Measurements from ENCODE around the gene CBLL2. TPM values are rescaled to one million over a fixed set of nuclear protein-coding genes. Genes with fewer than 3 reads are reported as not detected.
"Not testable (repeated sequence)": the region's sequence is repeated elsewhere in the genome, so short reads cannot be mapped to it uniquely, and the experiment has no call there.

CBLL2 gene, protein sequence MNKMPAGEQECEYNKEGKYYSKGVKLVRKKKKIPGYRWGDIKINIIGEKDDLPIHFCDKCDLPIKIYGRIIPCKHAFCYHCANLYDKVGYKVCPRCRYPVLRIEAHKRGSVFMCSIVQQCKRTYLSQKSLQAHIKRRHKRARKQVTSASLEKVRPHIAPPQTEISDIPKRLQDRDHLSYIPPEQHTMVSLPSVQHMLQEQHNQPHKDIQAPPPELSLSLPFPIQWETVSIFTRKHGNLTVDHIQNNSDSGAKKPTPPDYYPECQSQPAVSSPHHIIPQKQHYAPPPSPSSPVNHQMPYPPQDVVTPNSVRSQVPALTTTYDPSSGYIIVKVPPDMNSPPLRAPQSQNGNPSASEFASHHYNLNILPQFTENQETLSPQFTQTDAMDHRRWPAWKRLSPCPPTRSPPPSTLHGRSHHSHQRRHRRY
- not detected for total RNA-seq

DNA sequence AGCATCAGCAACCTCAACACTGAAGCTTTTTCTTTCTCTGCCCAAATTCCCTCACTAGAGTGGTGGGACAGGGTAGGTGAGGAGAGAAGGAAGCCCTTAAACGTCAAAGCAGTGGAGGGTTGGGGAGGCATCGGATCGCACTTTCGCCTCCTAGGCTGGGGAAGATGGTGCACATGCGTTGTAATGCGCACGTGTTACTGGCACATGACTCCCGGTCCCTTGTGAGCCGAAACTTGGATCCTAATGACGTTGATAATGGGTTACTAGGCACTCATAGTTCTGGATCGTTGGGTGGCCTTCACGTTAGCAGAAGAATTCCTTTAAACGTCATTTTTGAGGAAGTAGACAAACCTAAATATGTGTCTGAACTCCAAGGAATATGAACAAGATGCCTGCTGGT, at the start of gene CBLL2:
CBLL2 (plus strand) TSS at position 301 of the 400 bp plus-strand sequence; CDS start at position 380, 79 bp downstream.
- H3K9me3 Mint-ChIP-seq = no peaks in the 10 kb centered on the region
- no peaks in the 10 kb centered on the region for H3K27me3 Mint-ChIP-seq
- no peak for ATAC-seq (replicated peaks)
- no peaks in the 10 kb centered on the region for H3K36me3 Mint-ChIP-seq (ENCODE audit: low read depth)
- H3K27ac Mint-ChIP-seq = no peak within 1 kb of the TSS
- H3K4me3 Mint-ChIP-seq = no peak within 1 kb of the TSS
- H3K4me1 Mint-ChIP-seq = no peaks in the 10 kb centered on the region

DNA sequence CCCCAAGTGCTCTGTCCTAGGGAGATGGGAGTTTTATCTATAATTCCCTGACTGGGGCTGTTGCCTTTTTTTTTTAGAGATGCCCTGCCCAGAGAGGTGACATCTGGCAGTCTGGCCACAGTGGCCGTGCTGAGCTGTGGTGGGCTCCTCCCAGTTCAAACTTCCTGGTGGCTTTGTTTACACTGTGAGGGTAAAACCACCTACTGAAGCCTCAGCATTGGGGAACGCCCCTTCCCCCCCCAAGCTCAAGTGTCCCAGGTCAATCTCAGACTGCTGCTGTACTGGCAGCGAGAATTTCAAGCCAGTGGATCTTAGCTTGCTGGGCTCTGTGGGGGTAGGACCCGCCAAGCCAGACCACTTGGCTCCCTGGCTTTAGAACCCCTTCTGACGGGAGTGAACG, 38.3 kb upstream of the CBLL2 start:
- no peaks in the 10 kb centered on the region for H3K4me1 Mint-ChIP-seq
- no peak for ATAC-seq (replicated peaks)
- H3K36me3 Mint-ChIP-seq (ENCODE audit: low read depth) = no peaks in the 10 kb centered on the region
- H3K4me3 Mint-ChIP-seq = no peak overlapping the region
- no peak overlapping the region for H3K27ac Mint-ChIP-seq
- no peaks in the 10 kb centered on the region for H3K27me3 Mint-ChIP-seq
- H3K9me3 Mint-ChIP-seq = no peaks in the 10 kb centered on the region

DNA sequence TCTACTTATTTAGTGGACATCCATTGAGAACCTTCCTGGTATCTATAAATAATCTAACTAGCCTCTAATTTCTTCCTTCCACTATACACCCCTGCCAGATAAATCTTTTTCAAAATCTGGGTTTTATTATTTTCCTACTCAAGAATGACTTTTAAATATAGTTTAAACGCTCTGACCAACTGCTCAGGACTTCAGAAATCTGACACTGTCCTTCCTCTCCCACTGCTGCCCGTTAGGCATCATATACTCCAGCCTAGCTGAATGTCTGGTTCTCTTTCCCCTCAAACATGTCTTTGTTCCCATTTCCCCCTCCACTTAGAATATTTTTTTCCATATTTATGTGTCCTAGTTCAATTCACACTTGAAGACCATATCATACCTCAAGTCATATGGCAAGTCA, 35.2 kb upstream of the CBLL2 start:
- Mint-ChIP-seq H3K4me3 (no peak overlapping the region), H3K4me1 (no peaks in the 10 kb centered on the region), H3K9me3 (no peaks in the 10 kb centered on the region), H3K27ac (no peak overlapping the region), H3K27me3 (no peaks in the 10 kb centered on the region), H3K36me3 (ENCODE audit: low read depth) (no peaks in the 10 kb centered on the region)
- ATAC-seq (replicated peaks) = no peak

DNA sequence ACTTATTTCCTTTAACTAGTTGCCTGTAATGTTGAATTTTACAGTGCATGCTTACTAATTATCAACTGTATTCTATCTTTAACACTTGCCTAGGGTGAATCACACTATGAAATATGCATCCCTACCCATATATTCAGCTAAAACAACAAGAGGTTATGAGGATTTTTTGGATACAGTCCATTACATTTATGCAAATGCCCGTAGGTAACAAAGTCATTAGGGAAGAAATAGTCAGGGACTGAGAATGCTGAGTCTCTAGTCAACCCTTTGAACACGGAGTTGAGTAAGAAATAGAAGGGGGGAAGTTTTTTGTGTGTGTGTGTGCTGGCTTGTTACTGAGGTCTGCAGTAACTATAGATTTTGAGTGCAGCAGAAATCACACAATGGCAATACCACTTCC, 26.1 kb upstream of the CBLL2 start:
- no peaks in the 10 kb centered on the region for H3K27me3 Mint-ChIP-seq
- H3K36me3 Mint-ChIP-seq (ENCODE audit: low read depth) = no peaks in the 10 kb centered on the region
- H3K4me3 Mint-ChIP-seq = no peak overlapping the region
- H3K4me1 Mint-ChIP-seq = no peaks in the 10 kb centered on the region
- no peaks in the 10 kb centered on the region for H3K9me3 Mint-ChIP-seq
- H3K27ac Mint-ChIP-seq = no peak overlapping the region
- ATAC-seq (replicated peaks) = no peak

DNA sequence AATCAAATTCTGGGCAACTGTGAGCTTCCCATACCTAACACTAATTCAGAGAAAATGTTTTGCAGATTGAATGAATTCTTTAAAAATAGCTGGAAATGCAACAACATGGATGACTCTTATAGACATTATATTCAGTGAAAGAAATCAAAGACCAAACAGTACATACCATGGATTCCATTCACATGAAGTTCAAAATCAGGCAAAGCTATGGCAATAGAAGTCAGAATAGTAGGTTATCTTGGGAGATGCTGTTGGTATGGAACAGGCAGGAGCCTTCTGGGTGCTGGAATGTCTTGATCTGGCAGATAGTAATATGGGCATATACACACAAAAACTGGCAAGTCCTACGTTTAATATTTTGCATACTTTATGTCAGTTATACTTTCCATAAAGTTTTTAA, 25.5 kb upstream of the CBLL2 start:
- no peak overlapping the region for H3K4me3 Mint-ChIP-seq
- no peaks in the 10 kb centered on the region for H3K36me3 Mint-ChIP-seq (ENCODE audit: low read depth)

DNA sequence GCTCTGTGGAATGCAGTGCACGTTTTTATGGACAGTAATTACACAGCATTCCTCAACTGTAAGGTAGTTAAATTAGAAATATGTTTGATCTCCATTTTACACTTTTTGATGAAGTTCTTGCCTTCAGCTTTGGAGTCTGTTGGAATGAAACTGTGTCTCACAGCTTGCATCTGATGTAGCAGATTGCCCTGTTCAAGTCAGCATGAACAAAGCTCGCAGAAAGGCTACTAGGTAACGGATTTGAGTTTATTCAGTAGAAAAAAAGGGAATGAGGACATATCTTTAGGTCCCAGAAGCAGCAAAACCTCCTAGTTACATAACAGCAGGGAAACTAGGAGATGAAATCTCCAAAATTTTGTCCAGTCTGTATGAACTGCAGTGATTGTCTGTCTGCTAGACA, 24.3 kb upstream of the CBLL2 start:
- no peak overlapping the region for H3K27ac Mint-ChIP-seq
- no peak overlapping the region for H3K4me3 Mint-ChIP-seq
- no peaks in the 10 kb centered on the region for H3K4me1 Mint-ChIP-seq
- H3K36me3 Mint-ChIP-seq (ENCODE audit: low read depth) = no peaks in the 10 kb centered on the region
- no peaks in the 10 kb centered on the region for H3K9me3 Mint-ChIP-seq
- H3K27me3 Mint-ChIP-seq = no peaks in the 10 kb centered on the region
- no peak for ATAC-seq (replicated peaks)

More for the DNA sequence above, 25.5 kb upstream of the CBLL2 start:
- H3K9me3 Mint-ChIP-seq = no peaks in the 10 kb centered on the region
- ATAC-seq (replicated peaks) = no peak
- H3K27me3 Mint-ChIP-seq = no peaks in the 10 kb centered on the region
- H3K27ac Mint-ChIP-seq = no peak overlapping the region
- no peaks in the 10 kb centered on the region for H3K4me1 Mint-ChIP-seq

DNA sequence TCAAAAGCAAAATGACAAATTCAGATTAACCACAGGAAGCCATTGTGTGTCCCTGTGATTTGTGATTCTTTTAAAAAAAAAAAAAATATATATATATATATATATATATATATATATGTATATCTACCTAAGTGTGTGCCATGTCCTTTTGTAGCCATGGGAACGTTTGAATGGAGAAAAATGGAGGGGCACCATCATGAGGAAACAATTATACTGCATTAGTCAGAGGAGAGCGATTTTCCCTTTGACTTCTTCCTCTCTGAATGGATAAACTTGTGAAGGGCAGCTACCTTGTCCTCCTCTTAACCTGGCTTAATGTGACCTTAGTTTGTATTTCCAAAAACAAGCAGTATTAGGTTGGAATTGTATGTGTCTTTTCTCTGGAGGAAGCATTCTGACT, 23.3 kb upstream of the CBLL2 start:
- H3K9me3 Mint-ChIP-seq = no peaks in the 10 kb centered on the region
- ATAC-seq (replicated peaks) = no peak
- H3K4me1 Mint-ChIP-seq = no peaks in the 10 kb centered on the region
- no peak overlapping the region for H3K27ac Mint-ChIP-seq
- no peak overlapping the region for H3K4me3 Mint-ChIP-seq
- H3K36me3 Mint-ChIP-seq (ENCODE audit: low read depth) = no peaks in the 10 kb centered on the region
- no peaks in the 10 kb centered on the region for H3K27me3 Mint-ChIP-seq

DNA sequence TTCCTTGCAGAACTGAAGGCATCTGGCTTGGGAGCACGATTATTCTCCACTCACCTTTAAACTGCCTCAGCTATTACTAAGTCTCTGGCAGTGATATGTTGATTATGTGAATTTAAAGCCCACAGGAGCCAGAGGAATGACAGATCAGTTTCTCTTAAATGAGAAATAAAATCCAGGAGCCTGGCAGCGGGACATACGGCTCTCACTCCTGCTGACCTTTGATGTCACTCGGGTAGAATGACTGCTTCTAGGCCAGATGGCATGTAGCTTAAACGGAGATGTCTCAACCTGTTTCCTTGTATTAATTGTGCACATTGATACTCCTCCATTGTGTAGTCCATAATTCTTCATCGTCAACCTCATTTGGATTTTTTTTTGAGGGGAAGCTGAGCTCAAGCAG, 4.0 kb upstream of the CBLL2 start:
- no peaks in the 10 kb centered on the region for H3K36me3 Mint-ChIP-seq (ENCODE audit: low read depth)
- H3K9me3 Mint-ChIP-seq = no peaks in the 10 kb centered on the region
- ATAC-seq (replicated peaks) = no peak
- H3K27ac Mint-ChIP-seq = no peak overlapping the region
- no peaks in the 10 kb centered on the region for H3K27me3 Mint-ChIP-seq
- H3K4me1 Mint-ChIP-seq = no peaks in the 10 kb centered on the region
- no peak overlapping the region for H3K4me3 Mint-ChIP-seq

DNA sequence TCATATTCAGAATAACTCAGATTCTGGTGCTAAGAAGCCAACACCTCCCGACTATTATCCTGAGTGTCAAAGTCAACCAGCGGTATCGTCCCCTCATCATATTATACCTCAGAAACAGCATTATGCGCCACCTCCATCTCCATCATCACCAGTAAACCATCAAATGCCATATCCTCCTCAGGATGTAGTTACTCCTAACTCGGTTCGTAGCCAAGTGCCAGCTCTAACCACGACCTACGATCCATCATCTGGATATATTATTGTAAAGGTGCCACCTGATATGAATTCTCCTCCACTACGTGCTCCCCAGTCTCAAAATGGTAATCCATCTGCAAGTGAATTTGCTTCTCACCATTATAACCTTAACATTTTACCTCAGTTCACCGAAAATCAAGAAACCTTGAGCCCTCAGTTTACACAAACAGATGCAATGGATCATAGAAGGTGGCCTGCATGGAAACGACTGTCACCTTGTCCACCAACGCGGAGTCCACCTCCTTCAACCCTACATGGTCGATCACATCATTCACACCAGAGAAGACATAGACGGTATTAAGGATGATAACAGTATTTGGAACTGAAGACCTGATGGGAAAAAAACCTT, 1.1 kb downstream of the CBLL2 start:
- H3K9me3 Mint-ChIP-seq = no peaks in the 10 kb centered on the region
- no peaks in the 10 kb centered on the region for H3K4me1 Mint-ChIP-seq
- no peaks in the 10 kb centered on the region for H3K36me3 Mint-ChIP-seq (ENCODE audit: low read depth)
- ATAC-seq (replicated peaks) = no peak
- H3K4me3 Mint-ChIP-seq = no peak overlapping the region
- H3K27me3 Mint-ChIP-seq = no peaks in the 10 kb centered on the region
- no peak overlapping the region for H3K27ac Mint-ChIP-seq

DNA sequence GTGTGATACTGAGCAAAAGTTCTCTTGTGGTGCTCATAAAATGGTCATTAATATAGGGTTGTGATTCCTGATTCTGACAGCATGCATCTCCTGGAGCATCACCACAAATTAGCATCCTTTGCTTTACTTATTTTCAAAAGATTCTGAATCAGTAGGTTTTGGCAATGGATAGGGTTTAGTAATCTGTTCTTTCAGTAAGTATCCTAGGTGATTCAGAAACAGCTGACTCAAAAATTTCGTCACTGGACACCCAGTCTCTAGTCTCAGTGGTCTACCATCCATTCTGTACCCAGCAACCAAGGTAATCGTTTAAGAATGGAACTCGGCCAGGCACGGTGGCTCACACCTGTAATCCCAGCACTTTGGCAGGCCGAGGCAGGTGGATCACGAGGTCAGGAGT, 4.1 kb downstream of the CBLL2 start:
- Mint-ChIP-seq H3K4me3 (no peak overlapping the region), H3K27me3 (no peaks in the 10 kb centered on the region), H3K9me3 (no peaks in the 10 kb centered on the region), H3K36me3 (ENCODE audit: low read depth) (no peaks in the 10 kb centered on the region), H3K27ac (no peak overlapping the region), H3K4me1 (no peaks in the 10 kb centered on the region)
- no peak for ATAC-seq (replicated peaks)

DNA sequence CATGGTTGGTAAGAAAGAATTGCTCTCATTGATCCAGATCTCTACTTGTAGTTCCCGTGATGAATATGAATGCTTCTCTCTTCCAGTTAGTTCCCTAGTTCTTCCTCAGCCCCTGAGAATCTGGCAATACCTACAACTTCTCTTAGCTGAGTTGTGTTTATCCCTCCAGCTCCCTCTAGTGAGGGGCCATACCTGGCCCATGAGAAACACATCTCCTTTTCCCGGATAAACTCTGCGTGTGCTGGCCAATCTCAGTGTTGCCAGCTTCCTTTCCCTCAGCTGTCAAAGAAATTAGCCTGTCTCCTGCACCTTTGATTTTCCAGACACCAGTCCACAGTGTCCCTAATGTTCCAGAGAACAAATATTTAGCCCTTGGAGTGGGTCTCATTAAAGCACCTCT, 5.7 kb downstream of the CBLL2 start:
- no peak for ATAC-seq (replicated peaks)
- peaks cover 5% of the 10 kb centered on the region for H3K9me3 Mint-ChIP-seq
- H3K36me3 Mint-ChIP-seq (ENCODE audit: low read depth) = no peaks in the 10 kb centered on the region
- no peaks in the 10 kb centered on the region for H3K4me1 Mint-ChIP-seq
- no peak overlapping the region for H3K27ac Mint-ChIP-seq
- no peak overlapping the region for H3K4me3 Mint-ChIP-seq
- peaks cover 3% of the 10 kb centered on the region for H3K27me3 Mint-ChIP-seq

DNA sequence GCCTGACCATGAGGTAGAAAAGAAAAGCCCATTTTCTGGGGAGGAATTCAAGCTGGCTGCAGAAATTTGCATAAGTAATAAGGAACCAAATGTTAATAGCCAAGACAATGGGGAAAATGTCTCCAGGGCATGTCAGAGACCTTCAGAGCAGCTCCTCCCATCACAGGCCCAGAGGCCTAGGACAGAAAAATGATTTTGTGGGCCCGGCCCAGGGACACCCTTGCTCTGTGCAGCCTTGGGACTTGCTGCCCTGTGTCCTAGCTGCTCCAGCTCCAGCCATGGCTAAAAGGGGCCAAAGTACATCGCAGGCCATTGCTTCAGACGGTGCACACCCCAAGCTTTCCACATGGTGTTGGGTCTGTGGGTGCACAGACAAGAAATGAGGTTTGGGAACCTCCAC, 16.5 kb downstream of the CBLL2 start:
- not testable (repeated sequence) for H3K36me3 Mint-ChIP-seq (ENCODE audit: low read depth); H3K4me1 Mint-ChIP-seq; H3K27ac Mint-ChIP-seq; H3K27me3 Mint-ChIP-seq; H3K4me3 Mint-ChIP-seq; ATAC-seq (replicated peaks); H3K9me3 Mint-ChIP-seq

DNA sequence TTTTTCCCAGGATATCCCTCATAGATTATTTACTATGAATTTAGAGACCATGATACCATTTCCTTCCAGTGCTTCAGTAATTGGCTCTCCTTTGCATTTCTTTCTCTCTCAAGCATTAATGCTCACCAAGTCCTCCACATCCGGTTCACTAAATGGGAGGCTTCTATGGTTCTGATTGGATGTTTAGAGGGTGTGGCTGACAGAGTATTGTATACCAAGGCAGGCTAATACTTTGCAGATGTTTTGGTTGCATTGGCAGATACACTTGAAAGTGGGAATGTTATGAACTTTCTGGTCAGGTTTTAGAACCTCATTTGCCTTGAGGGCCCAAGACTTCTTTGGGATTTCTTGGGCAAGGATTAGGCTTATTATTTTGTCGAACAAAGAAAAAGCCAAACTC, 24.2 kb downstream of the CBLL2 start:
- H3K27ac Mint-ChIP-seq = no peak overlapping the region
- ATAC-seq (replicated peaks) = no peak
- no peak overlapping the region for H3K4me3 Mint-ChIP-seq

DNA sequence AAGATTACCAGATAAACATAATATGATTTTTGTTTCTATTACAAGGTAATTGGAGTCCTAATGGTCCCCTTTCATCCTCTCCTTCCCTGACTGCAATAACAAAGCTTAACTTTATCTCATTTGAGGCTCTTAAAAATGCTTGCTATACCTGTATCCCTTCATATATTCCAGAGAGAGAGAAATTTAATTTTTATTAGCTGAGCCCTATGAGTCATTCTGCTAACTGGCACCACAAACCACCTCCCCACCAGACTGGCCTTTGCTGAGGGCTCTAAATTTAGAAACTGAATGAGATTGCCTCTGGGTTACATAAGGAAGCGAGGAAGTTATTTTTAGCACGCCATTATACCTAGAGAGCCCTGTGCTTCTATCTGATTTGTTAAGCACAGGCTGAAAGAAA, 27.4 kb downstream of the CBLL2 start:
- H3K27ac Mint-ChIP-seq = no peak overlapping the region
- H3K9me3 Mint-ChIP-seq = no peaks in the 10 kb centered on the region
- no peaks in the 10 kb centered on the region for H3K36me3 Mint-ChIP-seq (ENCODE audit: low read depth)
- no peaks in the 10 kb centered on the region for H3K4me1 Mint-ChIP-seq
- peaks cover 2% of the 10 kb centered on the region for H3K27me3 Mint-ChIP-seq
- no peak overlapping the region for H3K4me3 Mint-ChIP-seq
- ATAC-seq (replicated peaks) = no peak

More for the DNA sequence above, 24.2 kb downstream of the CBLL2 start:
- H3K36me3 Mint-ChIP-seq (ENCODE audit: low read depth) = no peaks in the 10 kb centered on the region
- no peaks in the 10 kb centered on the region for H3K4me1 Mint-ChIP-seq
- H3K27me3 Mint-ChIP-seq = peaks cover 7% of the 10 kb centered on the region
- H3K9me3 Mint-ChIP-seq = no peaks in the 10 kb centered on the region

DNA sequence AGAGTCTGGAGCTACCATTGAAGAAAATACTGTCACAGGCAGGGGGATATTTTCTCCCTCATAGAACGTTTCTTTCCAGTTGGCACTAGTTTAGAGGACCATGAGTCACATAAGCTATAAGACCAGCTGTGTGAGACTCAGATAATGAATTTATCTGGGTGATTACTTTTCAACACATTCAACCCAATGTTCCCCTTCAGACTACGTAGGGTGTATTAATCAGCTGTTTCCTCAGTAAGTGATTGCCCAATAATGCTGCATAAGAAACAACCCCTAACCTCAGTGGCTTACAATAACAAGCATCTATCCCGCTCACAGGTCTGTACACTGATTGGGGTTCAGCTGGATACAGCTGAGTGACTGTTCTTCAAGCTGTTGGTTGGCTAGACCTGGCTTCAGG, 38.1 kb downstream of the CBLL2 start:
- Mint-ChIP-seq H3K27me3 (peaks cover 3% of the 10 kb centered on the region), H3K4me1 (no peaks in the 10 kb centered on the region), H3K27ac (no peak overlapping the region), H3K4me3 (no peak overlapping the region), H3K9me3 (no peaks in the 10 kb centered on the region), H3K36me3 (ENCODE audit: low read depth) (no peaks in the 10 kb centered on the region)
- ATAC-seq (replicated peaks) = no peak

Data from activated T-helper 17 cell treated with anti-CD3 and anti-CD28 coated beads, Interleukin-2, amount 50 U/mL, for 72 hours (primary cell).